ENCODE measurements around the gene SLC9A9.
"Not testable (repeated sequence)": the region's sequence is repeated elsewhere in the genome, so short reads cannot be mapped to it uniquely, and the experiment has no call there.

Gene SLC9A9

DNA sequence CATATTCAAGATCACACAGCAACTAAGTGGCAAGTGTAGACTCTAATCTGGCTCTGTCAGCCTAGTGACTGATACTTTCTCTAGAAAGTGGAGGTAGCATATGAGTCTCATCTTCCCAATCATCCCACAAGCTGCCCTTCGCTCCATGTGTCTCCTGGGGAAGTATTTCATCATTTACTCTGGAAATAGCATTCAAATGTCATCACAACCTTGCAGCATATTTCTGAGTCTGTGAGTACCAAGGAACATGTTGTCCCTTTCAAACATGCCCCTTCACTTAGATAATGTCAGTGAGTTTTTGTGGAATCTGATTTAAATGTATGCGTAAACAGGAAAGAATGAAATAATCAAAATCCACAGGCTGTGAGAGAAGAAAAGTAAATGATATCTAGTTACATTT is 322.9 kb downstream of the SLC9A9 start:
- TF ChIP-seq, protein P1, sequence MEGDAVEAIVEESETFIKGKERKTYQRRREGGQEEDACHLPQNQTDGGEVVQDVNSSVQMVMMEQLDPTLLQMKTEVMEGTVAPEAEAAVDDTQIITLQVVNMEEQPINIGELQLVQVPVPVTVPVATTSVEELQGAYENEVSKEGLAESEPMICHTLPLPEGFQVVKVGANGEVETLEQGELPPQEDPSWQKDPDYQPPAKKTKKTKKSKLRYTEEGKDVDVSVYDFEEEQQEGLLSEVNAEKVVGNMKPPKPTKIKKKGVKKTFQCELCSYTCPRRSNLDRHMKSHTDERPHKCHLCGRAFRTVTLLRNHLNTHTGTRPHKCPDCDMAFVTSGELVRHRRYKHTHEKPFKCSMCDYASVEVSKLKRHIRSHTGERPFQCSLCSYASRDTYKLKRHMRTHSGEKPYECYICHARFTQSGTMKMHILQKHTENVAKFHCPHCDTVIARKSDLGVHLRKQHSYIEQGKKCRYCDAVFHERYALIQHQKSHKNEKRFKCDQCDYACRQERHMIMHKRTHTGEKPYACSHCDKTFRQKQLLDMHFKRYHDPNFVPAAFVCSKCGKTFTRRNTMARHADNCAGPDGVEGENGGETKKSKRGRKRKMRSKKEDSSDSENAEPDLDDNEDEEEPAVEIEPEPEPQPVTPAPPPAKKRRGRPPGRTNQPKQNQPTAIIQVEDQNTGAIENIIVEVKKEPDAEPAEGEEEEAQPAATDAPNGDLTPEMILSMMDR (IDR thresholded peaks at IDR 0.05), result no peak
- Histone ChIP-seq H3K27ac (no peak overlapping the region), H3K4me3 (no peak overlapping the region)
- DNase-seq (ENCODE audit: low spot score), result no peak

DNA sequence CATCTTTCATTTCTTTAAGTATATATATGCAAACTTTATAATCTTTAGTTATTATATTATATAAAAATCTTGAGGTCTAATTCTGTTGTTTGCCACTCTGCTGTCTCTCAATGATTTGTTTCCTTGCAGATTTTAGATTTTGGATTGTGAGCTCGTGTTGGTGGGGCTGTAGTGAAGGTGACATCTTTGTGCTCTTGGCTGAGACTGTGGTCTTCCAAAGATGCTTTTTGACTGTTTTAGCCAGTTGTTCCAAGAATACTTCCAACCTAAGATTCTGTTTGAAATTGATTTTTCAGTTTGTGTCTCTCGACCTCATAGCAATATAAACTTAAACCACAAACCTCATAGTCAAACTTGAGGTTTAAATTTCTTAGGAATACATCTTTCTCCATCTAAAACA is 326.5 kb downstream of the SLC9A9 start:
- Histone ChIP-seq H3K27ac (no peak overlapping the region), H3K4me3 (no peak overlapping the region)
- TF ChIP-seq, protein P1 (IDR thresholded peaks at IDR 0.05), result no peak
- DNase-seq (ENCODE audit: low spot score), result no peak

GRCh38 chr3:143517131-143517530 is 331.1 kb downstream of the SLC9A9 start:
- not testable (repeated sequence) for H3K4me3 ChIP-seq; DNase-seq (ENCODE audit: low spot score); H3K27ac ChIP-seq

- TF ChIP-seq, protein P1 (IDR thresholded peaks at IDR 0.05), result no peak
- Histone ChIP-seq H3K4me3 (no peak overlapping the region), H3K27ac (no peak overlapping the region)
- DNase-seq (ENCODE audit: low spot score), result no peak
Observed at GRCh38 chr3:143514874-143515273, 333.4 kb downstream of the SLC9A9 start.

- TF ChIP-seq, protein P1 (IDR thresholded peaks at IDR 0.05), result no peak
- DNase-seq (ENCODE audit: low spot score), result no peak
- Histone ChIP-seq H3K27ac (no peak overlapping the region), H3K4me3 (no peak overlapping the region)
Observed at GRCh38 chr3:143514109-143514508, 334.2 kb downstream of the SLC9A9 start.

DNA sequence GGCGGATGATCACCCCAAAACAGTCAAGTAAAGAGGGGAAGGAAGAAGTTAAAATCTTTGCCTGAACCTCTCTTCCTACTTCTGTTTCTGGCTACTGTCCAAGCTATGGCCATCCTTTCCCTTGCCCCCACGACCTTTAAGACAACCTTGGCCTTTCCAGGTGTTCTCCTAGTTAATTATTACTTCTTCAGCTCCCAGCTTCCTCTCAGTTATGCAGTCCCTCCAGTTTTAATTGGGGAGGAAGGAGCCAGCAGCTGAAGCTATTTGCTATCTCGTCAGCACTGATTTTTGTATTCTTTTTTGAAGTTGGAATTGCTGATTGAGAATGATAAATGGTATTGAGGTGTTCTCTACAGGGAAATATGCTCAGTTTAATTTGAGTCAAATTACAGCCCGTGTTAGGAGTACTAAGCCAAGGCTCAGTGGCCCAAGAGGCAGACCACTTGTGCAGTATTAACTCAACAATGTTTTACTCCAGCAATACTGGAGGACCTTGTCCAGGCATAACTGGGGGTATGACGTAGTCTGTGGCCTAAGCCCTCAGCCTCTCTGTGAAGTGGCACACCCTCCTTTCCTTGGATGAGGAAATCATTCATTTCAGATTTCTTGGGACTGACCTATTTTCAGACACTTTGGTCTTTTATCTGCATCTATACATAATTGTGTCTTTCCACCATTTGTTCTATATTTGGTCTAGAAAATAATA is 336.9 kb downstream of the SLC9A9 start:
- TF ChIP-seq, protein P1 (IDR thresholded peaks at IDR 0.05), result no peak
- DNase-seq (ENCODE audit: low spot score), result no peak
- no peak overlapping the region for H3K4me3 ChIP-seq
- H3K27ac ChIP-seq, result no peak overlapping the region

DNA sequence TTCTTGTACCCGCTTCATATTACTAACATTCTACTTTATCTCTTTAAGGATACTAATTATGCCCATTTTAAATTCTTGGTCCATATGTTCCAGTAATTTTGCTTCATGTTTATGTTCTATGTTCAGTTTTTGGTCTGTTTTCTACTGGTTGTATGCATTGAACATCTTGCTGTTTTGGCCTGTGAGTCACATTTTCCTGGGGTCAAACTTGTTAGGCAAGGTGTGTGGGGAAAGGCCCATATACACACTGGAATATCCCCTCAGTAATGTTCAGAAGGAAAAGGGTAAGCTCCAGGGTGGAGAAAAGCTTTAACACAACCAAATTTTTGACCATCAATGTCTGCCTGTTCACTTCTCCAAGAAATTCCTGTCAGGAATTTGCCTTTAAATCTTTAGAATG is 337.7 kb downstream of the SLC9A9 start:
- no peak for DNase-seq (ENCODE audit: low spot score)
- TF ChIP-seq, protein P1 (IDR thresholded peaks at IDR 0.05), result no peak
- no peak overlapping the region for H3K27ac ChIP-seq
- H3K4me3 ChIP-seq, result no peak overlapping the region

Measured in coronary artery (tissue), 2 donors.